Prostate gland (tissue), 2 donors: ENCODE results near the gene ADAP2. TPM values are rescaled to one million over a fixed set of nuclear protein-coding genes. Genes with fewer than 3 reads are reported as not detected.
A peak's percentile ranks its signal among the peaks of the same experiment; 100 is the strongest.

Experiments used
- DNase-seq: peaks from one replicate; pipeline ENCODE4 v3.0.0-alpha.2; 2019; ENCODE audit warnings: low spot score
- H3K27ac ChIP-seq, 2 donors: fragments of 200-600 bp; sonication (generic); 2 replicates each; pipeline ENCODE4 v1.5.1; 2017 to 2019
- H3K27me3 ChIP-seq: fragments of 200-600 bp; sonication (generic); replicated peaks from 2 replicates; pipeline ENCODE4 v1.5.1; 2019; ENCODE audit not compliant: insufficient read depth
- H3K36me3 ChIP-seq, 2 donors: fragments of 200-600 bp; sonication (generic); 1 replicate in 1 of 2; 2 replicates in 1 of 2; pipeline versions ENCODE4 v1.5.1 to v1.8.1; 2017 to 2019
- H3K4me1 ChIP-seq: fragments of 200-600 bp; sonication (generic); replicated peaks from 2 replicates; pipeline ENCODE4 v1.5.1; 2019
- H3K4me3 ChIP-seq, 2 donors: fragments of 200-600 bp; sonication (generic); 2 replicates each; pipeline ENCODE4 v1.5.1; 2017 to 2019
- H3K9me3 ChIP-seq: fragments of 200-600 bp; sonication (generic); 2 replicates; pipeline ENCODE4 v1.5.1; 2017
- CTCF ChIP-seq, 4 experiments: fragments of 200-600 bp in 2 of 4; fragments of 450-650 bp in 2 of 4; sonication (generic) in 2 of 4; IDR thresholded peaks; 1 replicate in 3 of 4; 2 replicates in 1 of 4; pipeline ENCODE4 v1.5.1; 2016 to 2019; ENCODE audit warnings: antibody characterized with exemption in 4 of 4, mild to moderate bottlenecking in 2 of 4, moderate library complexity in 2 of 4
- POLR2A ChIP-seq: fragments of 450-650 bp; IDR thresholded peaks from one replicate; pipeline ENCODE4 v1.6.1; 2016; ENCODE audit warnings: antibody characterized with exemption, mild to moderate bottlenecking
- POLR2AphosphoS5 ChIP-seq: sonication (generic); formaldehyde crosslinking; IDR thresholded peaks from one replicate; pipeline ENCODE4 v1.6.1; 2017; ENCODE audit warnings: antibody characterized with exemption
- WGBS: methylation state at CpG from one replicate; pipeline ENCODE4 v1.1.5; 2018; 5-methylcytosine and 5-hydroxymethylcytosine counted together
- intact Hi-C: fragments of 100-400 bp; cut with DNase I; formaldehyde crosslinking; loops from one replicate; pipeline ENCODE4 v1.14.2; 2022
- small RNA-seq, 2 donors: library from RNA; depleted of rRNA; stranded (forward); fragments of <200 nt; gene quantifications; one replicate each; pipeline ENCODE3, GENCODE V24; 2016
- total RNA-seq, 2 donors: library from RNA; depleted of rRNA; stranded (reverse); fragments of >200 nt; gene quantifications; one replicate each; pipeline ENCODE4 v1.1.0, GENCODE V29; 2016

Gene ADAP2
- total RNA-seq, 2 donors from 2014 or later = 5.8 to 12.3 TPM

- intact Hi-C loops = no loop called here
- Histone ChIP-seq H3K9me3 (no peaks in the 10 kb centered on the region), H3K4me3 (peak overlapping the region; percentile 59 to 61), H3K27me3 (no peaks in the 10 kb centered on the region), H3K36me3 (no peaks in the 10 kb centered on the region), H3K4me1 (peaks cover 3% of the 10 kb centered on the region), H3K27ac (peak overlapping the region; percentile 87 to 90)
- TF ChIP-seq POLR2A = peak; percentile 30
- TF ChIP-seq POLR2AphosphoS5 = peak; percentile 34
- TF ChIP-seq CTCF (IDR thresholded peaks at IDR 0.05) = peak in 1 of 4 experiments; percentile 4
- 0% methylated on average over 65 of the region's 65 CpGs for WGBS
- DNase-seq = peak; percentile 71
Measured at GRCh38 chr17:31008374-31009041, 86.8 kb downstream of the ADAP2 start.

Small RNA genes within 50 kb of the gene (small RNA-seq; reads per million reads assigned to genes)
- gene AC138207.3 = 0 reads per million in 2 donors
- gene RN7SL138P = 0 reads per million in 2 donors

Other genes starting within 250 kb of the ADAP2 start
- 10 to 100 TPM in 1 of 2 donors, 1 to 10 TPM in 1; 8.0 to 14.8 TPM for gene CRLF3, start 97.3 kb upstream of the ADAP2 start, total RNA-seq
- gene ATAD5, start 90.0 kb upstream of the ADAP2 start, total RNA-seq = 1 to 10 TPM; 2.0 to 3.1 TPM
- 1 to 10 TPM; 4.4 to 8.6 TPM for gene TEFM, start 15.7 kb upstream of the ADAP2 start, total RNA-seq
- 10 to 100 TPM; 32.1 to 39.3 TPM for gene RNF135, start 49.1 kb downstream of the ADAP2 start, total RNA-seq
- gene NF1, start 173.0 kb downstream of the ADAP2 start, total RNA-seq = 10 to 100 TPM; 62.3 to 68.0 TPM